ENCODE measurements around the gene VTI1A.
"Not testable (repeated sequence)": the region's sequence is repeated elsewhere in the genome, so short reads cannot be mapped to it uniquely, and the experiment has no call there.

Gene VTI1A

GRCh38 chr10:112454910-112455779 is 8.1 kb downstream of the VTI1A start:
- DNase-seq (ENCODE audit: low spot score) (no peak), FAIRE-seq (no peak)

DNA sequence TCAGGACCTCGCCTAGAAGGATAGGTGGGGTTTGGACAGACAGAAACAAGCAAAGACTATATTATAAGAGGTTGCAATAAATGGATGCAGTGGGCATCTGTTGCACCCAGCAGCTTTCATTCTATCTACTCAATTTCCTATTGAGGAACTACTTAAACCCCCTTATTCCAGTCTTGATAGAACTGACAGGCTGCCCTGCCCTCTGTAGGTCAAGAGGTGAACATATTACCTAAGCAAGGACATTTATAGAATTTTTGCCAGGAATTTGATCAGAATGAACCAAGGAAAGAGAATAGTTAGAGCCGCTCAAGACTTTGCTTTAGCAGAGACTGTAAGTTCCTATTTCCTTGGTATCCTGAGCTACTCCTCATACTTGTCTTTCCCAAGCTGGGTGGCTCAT is 9.5 kb downstream of the VTI1A start:
- FAIRE-seq (no peak), DNase-seq (ENCODE audit: low spot score) (no peak)

DNA sequence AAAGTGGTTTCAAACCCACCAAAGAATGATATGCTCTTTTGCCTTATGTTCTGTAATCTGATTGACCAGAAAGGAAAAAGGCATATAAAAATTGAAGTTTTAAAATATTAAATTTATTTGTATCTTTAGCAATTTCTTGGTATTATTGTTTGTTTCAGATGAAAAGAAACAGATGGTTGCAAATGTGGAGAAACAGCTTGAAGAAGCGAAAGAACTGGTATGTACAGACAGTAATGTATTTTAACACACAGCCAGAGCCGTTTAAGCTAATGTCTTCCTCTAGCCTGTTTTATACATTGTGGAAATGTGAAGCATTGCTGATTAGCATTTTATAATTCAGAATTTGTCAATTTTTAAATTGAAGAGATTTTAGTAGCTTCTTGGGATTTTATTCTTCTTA is 13.4 kb downstream of the VTI1A start:
- DNase-seq (ENCODE audit: low spot score): no peak
- no peak for FAIRE-seq

DNA sequence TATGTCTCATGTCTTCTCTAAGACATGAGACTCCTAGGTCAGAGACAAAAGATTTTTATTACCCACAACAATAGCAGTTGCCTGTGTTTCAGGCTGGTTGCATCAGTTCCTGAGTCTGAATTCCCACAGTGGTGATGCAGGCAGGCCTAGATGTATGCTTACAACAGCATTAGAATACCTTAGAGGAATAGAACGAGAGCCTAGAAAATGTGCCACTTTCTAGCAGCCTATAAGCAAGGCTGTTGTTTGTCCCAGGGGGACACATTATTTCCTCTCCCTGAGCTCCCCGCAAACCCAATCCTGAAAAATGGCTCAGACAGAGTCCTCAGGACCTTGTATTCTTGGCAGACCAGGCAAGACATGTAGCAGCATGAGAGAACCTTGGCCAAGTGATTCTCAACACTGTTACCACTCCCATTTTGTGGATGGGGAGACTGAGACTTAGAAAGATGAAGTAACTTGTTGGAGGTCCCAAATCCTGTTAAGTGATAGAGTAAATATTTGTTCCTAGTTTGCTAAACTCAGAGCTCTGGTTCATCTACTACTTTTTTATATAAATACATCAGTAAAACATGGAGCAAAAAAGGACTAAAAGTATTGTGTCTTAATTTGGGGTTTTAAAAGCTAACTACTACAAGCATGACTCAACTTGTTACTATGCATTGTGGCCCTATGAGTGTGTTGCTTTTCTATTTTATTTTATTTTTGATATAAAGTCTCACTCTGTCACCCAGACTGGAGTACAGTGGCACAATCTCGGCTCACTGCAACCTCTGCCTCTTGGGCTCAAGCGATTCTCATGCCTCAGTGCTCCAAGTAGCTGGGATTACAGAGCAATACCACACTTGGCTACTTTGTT is 14.2 kb downstream of the VTI1A start:
- DNase-seq (ENCODE audit: low spot score) (peak; percentile 18), FAIRE-seq (no peak)

DNA sequence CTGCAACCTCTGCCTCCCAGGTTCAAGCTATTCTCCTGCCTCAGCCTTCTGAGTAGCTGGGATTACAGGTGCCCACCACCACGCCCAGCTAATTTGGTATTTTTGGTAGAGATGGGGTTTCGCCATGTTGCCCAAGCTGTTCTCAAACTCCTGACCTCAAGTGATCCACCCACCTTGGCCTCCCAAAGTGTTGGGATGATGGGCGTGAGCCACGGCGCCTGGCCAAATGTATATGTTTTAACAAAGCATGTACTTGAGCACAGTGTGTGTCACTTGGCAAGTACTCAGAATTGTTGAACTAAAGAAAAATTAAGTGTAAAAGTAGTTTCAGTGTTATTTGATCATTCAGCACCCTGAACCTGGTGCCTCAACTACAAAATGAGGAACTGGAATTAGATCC is 17.1 kb downstream of the VTI1A start:
- FAIRE-seq; DNase-seq (ENCODE audit: low spot score): not testable (repeated sequence)

- DNase-seq (ENCODE audit: low spot score): no peak
- no peak for FAIRE-seq
These were observed 18.4 kb downstream of the VTI1A start for GRCh38 chr10:112465299-112465883.

GRCh38 chr10:112466802-112467201 is 19.8 kb downstream of the VTI1A start:
- FAIRE-seq: no peak
- DNase-seq (ENCODE audit: low spot score): no peak

DNA sequence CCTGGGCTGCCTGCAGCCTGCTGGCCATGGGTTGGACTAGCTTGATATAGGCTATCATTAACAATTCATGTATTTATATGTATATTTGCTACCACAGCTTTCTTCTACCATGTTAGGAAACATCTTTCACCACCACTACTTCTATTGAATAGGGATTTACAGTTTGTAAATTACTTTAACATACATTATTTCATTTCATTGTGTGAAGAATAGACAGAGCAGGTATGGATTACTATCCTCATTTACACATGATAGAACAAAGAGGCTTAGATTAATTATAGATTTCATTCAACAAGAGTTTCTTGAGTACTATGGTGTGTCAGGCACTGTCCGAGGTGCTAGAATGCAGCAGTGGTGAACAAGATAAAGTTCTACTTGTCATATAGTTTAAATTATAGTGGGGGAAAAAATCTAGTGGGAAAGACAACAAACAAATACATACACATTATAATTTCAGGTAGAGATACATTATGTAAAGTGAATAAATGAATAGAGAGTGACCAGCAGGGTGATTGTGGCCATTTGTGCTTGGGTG is 20.6 kb downstream of the VTI1A start:
- no peak for FAIRE-seq
- no peak for DNase-seq (ENCODE audit: low spot score)

DNA sequence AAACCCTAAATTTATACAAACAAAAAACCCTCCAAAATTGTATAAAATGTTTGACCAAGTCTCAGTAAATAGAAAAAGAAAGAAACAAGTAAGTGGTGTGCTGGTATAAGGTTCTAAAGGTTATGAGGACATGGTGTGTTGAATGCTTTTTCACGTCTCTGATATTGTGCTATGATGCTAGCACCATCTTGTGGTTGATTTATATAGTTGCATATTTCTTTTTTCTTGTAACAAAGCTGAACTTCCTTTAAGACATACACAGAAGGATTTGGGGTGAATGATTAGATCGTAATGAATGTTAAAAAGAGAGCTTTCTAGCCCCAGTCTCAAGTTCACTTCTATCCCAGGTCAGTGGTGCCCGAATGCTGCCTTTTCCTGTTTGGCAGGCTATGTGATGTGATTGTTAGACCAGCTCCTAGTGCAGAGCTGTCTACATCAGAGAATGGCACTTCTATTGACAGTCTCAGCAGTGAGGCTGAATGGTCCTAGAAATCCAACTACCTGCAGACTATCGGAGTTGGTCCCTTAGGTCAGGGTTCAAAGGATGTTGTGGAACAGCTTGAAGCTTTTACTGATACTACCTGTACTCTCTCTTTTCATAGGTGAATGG is 25.0 kb downstream of the VTI1A start:
- FAIRE-seq: peak; percentile 88
- DNase-seq (ENCODE audit: low spot score): peak; percentile 62

GRCh38 chr10:112475575-112476218 is 28.7 kb downstream of the VTI1A start:
- FAIRE-seq (peak; percentile 69), DNase-seq (ENCODE audit: low spot score) (no peak)

GRCh38 chr10:112481602-112482001 is 34.6 kb downstream of the VTI1A start:
- FAIRE-seq (no peak), DNase-seq (ENCODE audit: low spot score) (no peak)

GRCh38 chr10:112484399-112484798 is 37.4 kb downstream of the VTI1A start:
- FAIRE-seq (no peak), DNase-seq (ENCODE audit: low spot score) (no peak)

- DNase-seq (ENCODE audit: low spot score): no peak
- FAIRE-seq: no peak
These were observed 40.9 kb downstream of the VTI1A start for GRCh38 chr10:112487964-112488363.

- no peak for FAIRE-seq
- DNase-seq (ENCODE audit: low spot score): no peak
These were observed 43.5 kb downstream of the VTI1A start for GRCh38 chr10:112490545-112490944.

GRCh38 chr10:112491144-112491543 is 44.1 kb downstream of the VTI1A start:
- FAIRE-seq: peak; percentile 53
- DNase-seq (ENCODE audit: low spot score): no peak

DNA sequence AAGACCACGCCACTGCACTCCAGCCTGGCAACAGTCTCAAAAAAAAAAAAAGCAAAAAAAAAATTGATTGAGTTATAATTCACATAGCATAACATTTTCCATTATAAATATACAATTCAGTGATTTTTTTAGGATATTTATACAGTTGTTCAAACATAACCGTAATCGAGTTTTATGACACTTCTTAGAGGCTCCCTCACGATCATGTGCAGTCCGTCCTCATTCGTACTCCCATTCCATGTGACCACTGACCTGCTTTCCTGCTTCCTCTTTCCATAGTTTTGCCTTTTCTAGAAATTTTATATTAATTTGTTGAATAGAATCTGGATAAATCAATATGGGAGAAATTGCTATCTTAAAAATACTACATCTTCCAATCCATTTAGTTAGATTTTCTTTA is 45.7 kb downstream of the VTI1A start:
- DNase-seq (ENCODE audit: low spot score): no peak

GRCh38 chr10:112497347-112497950 is 50.4 kb downstream of the VTI1A start:
- no peak for DNase-seq (ENCODE audit: low spot score)
- peak; percentile 85 for FAIRE-seq

More for the DNA sequence above, 45.7 kb downstream of the VTI1A start:
- FAIRE-seq: no peak

DNA sequence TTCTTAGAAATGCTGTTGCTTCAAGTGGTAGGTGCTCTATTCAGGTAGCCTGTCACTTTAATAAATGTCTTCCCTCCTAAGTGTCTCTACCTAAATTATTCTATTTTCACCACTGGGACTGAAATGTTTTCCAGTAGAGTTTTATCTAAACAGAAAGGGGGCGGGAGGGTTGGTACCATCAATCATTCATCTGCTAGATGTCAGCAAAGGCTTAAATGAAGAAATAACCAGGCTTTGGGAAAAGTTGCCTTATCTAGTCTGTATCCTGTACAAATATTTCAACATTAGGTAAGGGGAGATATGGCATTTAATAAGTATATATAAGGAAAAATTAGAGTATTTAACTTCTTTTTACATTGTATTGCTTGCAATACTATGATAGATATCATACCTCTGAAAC is 51.8 kb downstream of the VTI1A start:
- FAIRE-seq (no peak), DNase-seq (ENCODE audit: low spot score) (no peak)

GRCh38 chr10:112499985-112500384 is 53.0 kb downstream of the VTI1A start:
- not testable (repeated sequence) for FAIRE-seq; DNase-seq (ENCODE audit: low spot score)

DNA sequence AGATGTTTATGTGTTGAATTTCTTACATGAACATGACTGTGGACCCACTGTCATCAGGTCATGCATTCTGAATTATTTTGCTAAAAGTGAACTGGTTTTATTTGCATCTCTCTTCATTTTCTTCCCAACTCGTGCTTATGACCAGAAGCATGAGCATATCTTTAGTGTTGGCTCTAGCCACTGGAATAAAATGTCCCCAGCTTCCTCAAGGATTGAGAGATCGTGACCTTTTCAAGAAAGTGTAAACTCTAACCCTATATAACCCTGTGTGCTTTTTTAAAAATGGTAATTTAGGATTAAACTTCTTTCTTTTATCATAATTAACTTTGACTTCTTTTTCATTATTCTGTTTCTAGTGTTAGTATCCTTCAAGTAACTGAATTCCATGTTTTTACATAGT is 55.5 kb downstream of the VTI1A start:
- FAIRE-seq: no peak

More for the DNA sequence above, 55.5 kb downstream of the VTI1A start:
- DNase-seq (ENCODE audit: low spot score): no peak
